ENCODE results near the gene CHST9. TPM values are rescaled to one million over a fixed set of nuclear protein-coding genes. Genes with fewer than 3 reads are reported as not detected.

CHST9 gene
- total RNA-seq, 1 donor from 2014 or later: 0.32 TPM

- no peak overlapping the region for H3K27ac Mint-ChIP-seq (ENCODE audit: unreplicated experiment)
- no peak for TF ChIP-seq CTCF (IDR thresholded peaks at IDR 0.05)
- no peaks in the 10 kb centered on the region for H3K4me1 Mint-ChIP-seq (ENCODE audit: unreplicated experiment)
- no peak overlapping the region for H3K4me3 Mint-ChIP-seq (ENCODE audit: unreplicated experiment)
- peaks cover 9% of the 10 kb centered on the region for H3K9me3 Mint-ChIP-seq (ENCODE audit: unreplicated experiment)
- H3K27me3 Mint-ChIP-seq (ENCODE audit: unreplicated experiment): peaks cover 2% of the 10 kb centered on the region
- H3K36me3 Mint-ChIP-seq (ENCODE audit: unreplicated experiment): no peaks in the 10 kb centered on the region
- DNase-seq (ENCODE audit: extremely low spot score, unreplicated experiment): no peak
Observed at GRCh38 chr18:26926066-26926675, 258.9 kb downstream of the CHST9 start.

- no peak for DNase-seq (ENCODE audit: extremely low spot score, unreplicated experiment)
- H3K27ac Mint-ChIP-seq (ENCODE audit: unreplicated experiment): no peak overlapping the region
- no peaks in the 10 kb centered on the region for H3K4me1 Mint-ChIP-seq (ENCODE audit: unreplicated experiment)
- no peak for TF ChIP-seq CTCF (IDR thresholded peaks at IDR 0.05)
- no peaks in the 10 kb centered on the region for H3K36me3 Mint-ChIP-seq (ENCODE audit: unreplicated experiment)
- H3K27me3 Mint-ChIP-seq (ENCODE audit: unreplicated experiment): peaks cover 2% of the 10 kb centered on the region
- peaks cover 9% of the 10 kb centered on the region for H3K9me3 Mint-ChIP-seq (ENCODE audit: unreplicated experiment)
- H3K4me3 Mint-ChIP-seq (ENCODE audit: unreplicated experiment): no peak overlapping the region
Observed at GRCh38 chr18:26925313-26925712, 259.8 kb downstream of the CHST9 start.

- TF ChIP-seq CTCF (IDR thresholded peaks at IDR 0.05): no peak
- H3K4me3 Mint-ChIP-seq (ENCODE audit: unreplicated experiment): no peak overlapping the region
- H3K27ac Mint-ChIP-seq (ENCODE audit: unreplicated experiment): no peak overlapping the region
- DNase-seq (ENCODE audit: extremely low spot score, unreplicated experiment): no peak
- no peaks in the 10 kb centered on the region for H3K36me3 Mint-ChIP-seq (ENCODE audit: unreplicated experiment)
- peaks cover 9% of the 10 kb centered on the region for H3K9me3 Mint-ChIP-seq (ENCODE audit: unreplicated experiment)
- peaks cover 2% of the 10 kb centered on the region for H3K27me3 Mint-ChIP-seq (ENCODE audit: unreplicated experiment)
- H3K4me1 Mint-ChIP-seq (ENCODE audit: unreplicated experiment): peaks cover 6% of the 10 kb centered on the region
Observed at GRCh38 chr18:26922313-26922712, 262.8 kb downstream of the CHST9 start.

GRCh38 chr18:26920644-26921043 is 264.5 kb downstream of the CHST9 start:
- Mint-ChIP-seq H3K27ac (ENCODE audit: unreplicated experiment) (no peak overlapping the region), H3K9me3 (ENCODE audit: unreplicated experiment) (peaks cover 9% of the 10 kb centered on the region), H3K27me3 (ENCODE audit: unreplicated experiment) (peaks cover 5% of the 10 kb centered on the region), H3K36me3 (ENCODE audit: unreplicated experiment) (no peaks in the 10 kb centered on the region), H3K4me1 (ENCODE audit: unreplicated experiment) (peaks cover 6% of the 10 kb centered on the region), H3K4me3 (ENCODE audit: unreplicated experiment) (no peak overlapping the region)
- DNase-seq (ENCODE audit: extremely low spot score, unreplicated experiment): no peak
- no peak for TF ChIP-seq CTCF (IDR thresholded peaks at IDR 0.05)

GRCh38 chr18:26919627-26920026 is 265.5 kb downstream of the CHST9 start:
- DNase-seq (ENCODE audit: extremely low spot score, unreplicated experiment): no peak
- peaks cover 9% of the 10 kb centered on the region for H3K27me3 Mint-ChIP-seq (ENCODE audit: unreplicated experiment)
- no peak overlapping the region for H3K4me3 Mint-ChIP-seq (ENCODE audit: unreplicated experiment)
- H3K4me1 Mint-ChIP-seq (ENCODE audit: unreplicated experiment): peaks cover 6% of the 10 kb centered on the region
- H3K36me3 Mint-ChIP-seq (ENCODE audit: unreplicated experiment): no peaks in the 10 kb centered on the region
- no peak overlapping the region for H3K27ac Mint-ChIP-seq (ENCODE audit: unreplicated experiment)
- no peak for TF ChIP-seq CTCF (IDR thresholded peaks at IDR 0.05)
- H3K9me3 Mint-ChIP-seq (ENCODE audit: unreplicated experiment): peaks cover 9% of the 10 kb centered on the region

Measured in osteocyte (in vitro differentiated cells).